Thymus (tissue), 11 donors: Measurements from ENCODE around the gene LHFPL6. TPM values are rescaled to one million over a fixed set of nuclear protein-coding genes. Genes with fewer than 3 reads are reported as not detected.

Experiments used
- DNase-seq, 9 donors: peaks; one replicate each; pipeline ENCODE4 v3.0.0-alpha.2; 2013; ENCODE audit warnings: low spot score in 9 of 9, low read depth in 6 of 9, missing footprints in 1 of 9
- H3K27ac ChIP-seq, 2 donors: one replicate each; pipeline ENCODE4 v1.5.1; 2013; ENCODE audit warnings: control low read depth in 1 of 2, low read depth in 1 of 2, low read length in 1 of 2, mild to moderate bottlenecking in 1 of 2, moderate library complexity in 1 of 2
- H3K27me3 ChIP-seq, 2 donors: one replicate each; pipeline ENCODE4 v1.5.1; 2013; ENCODE audit warnings: low read length in 1 of 2; ENCODE audit not compliant: control insufficient read depth in 2 of 2, insufficient read depth in 1 of 2
- H3K36me3 ChIP-seq, 2 donors: one replicate each; pipeline ENCODE4 v1.5.1; 2013; ENCODE audit warnings: low read length in 1 of 2, mild to moderate bottlenecking in 1 of 2, moderate library complexity in 1 of 2; ENCODE audit not compliant: control insufficient read depth in 2 of 2, insufficient read depth in 2 of 2
- H3K4me1 ChIP-seq, 2 donors: one replicate each; pipeline ENCODE4 v1.5.1; 2013; ENCODE audit warnings: low read length in 2 of 2; ENCODE audit not compliant: control insufficient read depth in 2 of 2, insufficient read depth in 2 of 2
- H3K4me3 ChIP-seq, 2 donors: one replicate each; pipeline ENCODE4 v1.5.1; 2013; ENCODE audit warnings: low read length in 2 of 2, control low read depth in 1 of 2, mild to moderate bottlenecking in 1 of 2
- H3K9me3 ChIP-seq, 2 donors: one replicate each; pipeline ENCODE4 v1.5.1; 2013; ENCODE audit warnings: low read length in 1 of 2, mild to moderate bottlenecking in 1 of 2; ENCODE audit not compliant: control insufficient read depth in 2 of 2, insufficient read depth in 1 of 2
- WGBS: extraction: QIAGEN DNeasy Blood & Tissue Kit; methylation state at CpG from one replicate; pipeline ENCODE4 v1.1.7; 2013; 5-methylcytosine and 5-hydroxymethylcytosine counted together
- polyA plus RNA-seq: library from polyadenylated mRNA; stranded (reverse); fragments of 200-250 nt; gene quantifications from one replicate; pipeline ENCODE4 v1.2.3, GENCODE V29; 2013
- total RNA-seq: library from RNA; stranded (reverse); fragments of 120-200 nt; gene quantifications from one replicate; pipeline ENCODE4 v1.2.4, GENCODE V29; 2013
- donor health status: healthy.

LHFPL6 gene
- total and polyA plus RNA-seq, 2 donors, result 9.1 to 14.9 TPM

DNA sequence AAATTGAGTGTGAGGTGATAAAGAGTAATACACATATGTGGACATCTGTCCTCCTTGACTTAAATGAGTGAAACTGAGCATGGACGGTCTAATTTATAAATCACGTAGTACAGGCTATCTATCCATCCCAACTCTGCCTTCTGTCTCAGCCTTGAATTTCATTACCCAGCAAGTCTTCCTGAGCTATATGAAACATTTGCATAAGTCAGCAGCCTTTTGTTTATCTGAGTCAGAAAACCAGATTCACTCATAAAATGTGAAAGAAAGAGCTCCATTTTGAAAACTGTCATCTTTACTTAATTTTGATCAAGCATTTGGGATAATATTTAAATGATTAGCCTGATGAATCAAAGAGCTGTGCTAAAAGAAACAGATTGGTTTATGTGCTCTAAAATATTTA lies 197.9 kb downstream of the LHFPL6 start:
- H3K27me3 ChIP-seq, result no peaks in the 10 kb centered on the region
- 97% methylated on average over 2 of the region's 2 CpGs for WGBS
- H3K4me3 ChIP-seq, result no peak overlapping the region
- no peaks in the 10 kb centered on the region for H3K36me3 ChIP-seq
- no peak for DNase-seq
- no peaks in the 10 kb centered on the region for H3K9me3 ChIP-seq
- no peak overlapping the region for H3K27ac ChIP-seq
- H3K4me1 ChIP-seq, result no peaks in the 10 kb centered on the region

DNA sequence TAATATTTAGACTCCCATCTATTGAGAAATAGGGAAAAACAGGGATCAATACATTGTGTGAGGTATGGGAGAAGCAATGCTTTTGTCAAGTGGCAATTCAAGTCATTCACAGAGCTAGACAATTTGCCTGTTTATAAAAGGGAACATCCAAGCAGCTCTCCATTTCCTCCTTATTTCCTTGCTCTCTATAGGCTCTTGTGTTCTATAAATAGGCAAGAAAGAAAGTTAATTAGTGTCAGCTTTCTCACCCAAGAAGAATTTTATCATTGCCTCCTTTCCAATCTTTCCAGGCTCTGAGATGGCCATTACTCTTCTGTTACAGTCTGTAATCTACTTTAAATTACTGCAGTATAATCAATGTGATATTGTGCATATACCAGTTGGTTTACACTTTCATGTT lies 199.9 kb downstream of the LHFPL6 start:
- H3K27me3 ChIP-seq, result no peaks in the 10 kb centered on the region
- DNase-seq, result no peak
- H3K36me3 ChIP-seq, result no peaks in the 10 kb centered on the region
- no peak overlapping the region for H3K4me3 ChIP-seq
- H3K9me3 ChIP-seq, result no peaks in the 10 kb centered on the region
- no peaks in the 10 kb centered on the region for H3K4me1 ChIP-seq
- H3K27ac ChIP-seq, result no peak overlapping the region

DNA sequence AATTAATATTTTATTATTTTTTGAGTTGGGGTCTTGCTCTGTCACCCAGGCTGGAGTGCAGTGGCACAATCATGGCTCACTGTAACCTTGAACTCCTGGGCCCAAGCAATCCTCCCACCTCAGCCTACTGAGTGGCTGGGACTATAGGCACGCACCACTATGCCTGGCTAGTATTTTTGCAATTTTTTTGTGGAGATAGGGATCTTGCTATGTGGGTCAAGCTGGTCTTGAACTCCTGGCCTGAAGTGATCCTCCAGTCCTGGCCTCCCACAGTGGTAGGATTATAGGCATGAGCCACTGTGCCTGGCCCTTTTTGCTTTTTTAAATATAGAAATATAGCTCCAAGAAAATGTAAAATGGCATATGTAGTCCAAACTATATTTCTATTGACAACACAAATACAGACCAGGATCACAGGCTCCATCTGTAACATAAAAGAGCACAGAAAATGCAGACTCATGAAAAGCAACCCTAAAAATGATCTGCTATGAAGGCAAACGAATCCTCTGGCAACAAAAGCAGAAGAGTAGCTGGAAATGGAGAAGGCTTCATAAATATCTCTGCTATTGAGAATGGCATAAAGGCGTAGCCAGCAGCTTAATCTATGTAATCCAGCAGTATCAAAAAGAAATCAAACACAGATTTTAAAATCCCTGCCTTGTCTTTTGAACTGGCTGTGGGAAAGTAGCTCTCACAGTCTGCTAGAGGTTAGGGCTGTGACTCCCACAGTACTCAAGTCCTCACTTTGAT lies 200.6 kb downstream of the LHFPL6 start:
- Histone ChIP-seq H3K4me3 (no peak overlapping the region), H3K27ac (no peak overlapping the region), H3K9me3 (no peaks in the 10 kb centered on the region), H3K27me3 (no peaks in the 10 kb centered on the region), H3K36me3 (no peaks in the 10 kb centered on the region), H3K4me1 (no peaks in the 10 kb centered on the region)
- 84% methylated on average over 3 of the region's 3 CpGs for WGBS
- no peak for DNase-seq

DNA sequence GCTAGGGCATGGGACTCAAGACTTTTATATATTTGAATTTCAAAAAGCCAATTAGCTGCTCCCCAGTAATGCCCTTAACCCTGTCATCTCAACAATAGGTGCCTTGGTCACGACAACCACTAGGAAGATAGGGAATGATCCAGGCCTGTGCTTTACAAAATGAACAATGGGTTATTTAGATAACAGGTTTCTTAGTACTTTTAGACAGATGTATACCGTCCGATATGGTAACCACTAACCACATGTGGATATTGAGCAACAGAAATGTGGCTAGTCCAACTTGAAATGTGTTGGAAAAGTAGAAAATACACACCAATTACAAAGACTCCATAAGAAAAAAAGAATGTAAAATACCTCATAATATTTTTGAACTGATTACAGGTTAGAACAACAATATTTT lies 201.2 kb downstream of the LHFPL6 start:
- 75% methylated on average over 3 of the region's 3 CpGs for WGBS
- Histone ChIP-seq H3K9me3 (no peaks in the 10 kb centered on the region), H3K36me3 (no peaks in the 10 kb centered on the region), H3K27ac (no peak overlapping the region), H3K4me1 (no peaks in the 10 kb centered on the region), H3K27me3 (no peaks in the 10 kb centered on the region), H3K4me3 (no peak overlapping the region)
- DNase-seq, result no peak

DNA sequence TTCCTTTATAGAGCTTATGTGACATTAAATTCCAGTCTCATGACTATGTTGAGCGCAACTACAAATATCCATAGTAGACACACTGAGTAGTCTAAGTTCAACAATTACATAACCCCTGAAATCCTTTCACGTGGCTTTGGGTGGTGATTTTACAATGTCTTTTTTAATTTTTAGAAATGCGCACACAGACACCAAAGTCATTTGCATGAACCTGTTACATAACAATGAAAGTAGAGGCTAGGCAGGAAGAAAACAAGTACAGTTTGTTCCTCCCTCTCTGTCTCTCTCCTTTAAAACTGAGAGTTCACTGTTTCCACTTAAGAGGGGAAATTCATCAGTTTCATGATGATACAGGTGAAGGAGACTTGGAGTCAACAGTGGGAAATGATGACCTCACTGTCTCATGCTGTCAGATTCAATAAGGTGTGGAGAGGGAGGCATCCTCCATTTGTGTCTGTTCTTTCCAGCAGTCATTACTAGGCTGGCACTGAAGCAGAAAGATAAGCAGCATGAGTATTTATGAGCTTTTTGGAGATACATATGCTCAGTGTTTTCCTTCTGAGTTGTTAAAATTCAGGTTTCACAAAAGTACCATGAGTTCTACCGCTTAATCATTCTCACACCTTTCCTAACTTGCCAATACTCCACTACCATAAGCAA lies 201.8 kb downstream of the LHFPL6 start:
- 95% methylated on average over 4 of the region's 4 CpGs for WGBS
- Histone ChIP-seq H3K27ac (no peak overlapping the region), H3K4me1 (no peaks in the 10 kb centered on the region)

DNA sequence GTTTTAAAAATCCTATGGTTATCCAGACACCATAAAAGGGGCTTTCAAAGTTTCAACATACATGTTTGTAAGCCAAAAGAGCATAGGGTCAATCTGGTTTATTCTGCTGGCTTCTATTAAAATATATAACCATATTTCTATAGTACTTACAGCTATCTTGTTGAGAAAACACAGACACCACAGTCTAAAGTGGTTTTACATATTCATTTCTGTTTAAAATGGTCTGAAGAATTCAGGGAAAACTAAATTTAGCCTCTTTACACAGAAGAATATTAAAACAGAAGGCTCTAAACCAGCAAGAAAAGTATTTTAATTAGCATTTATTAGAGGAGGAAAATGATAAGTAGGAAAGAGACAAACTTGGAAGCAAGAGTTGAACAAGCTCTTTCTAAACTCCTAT lies 203.9 kb downstream of the LHFPL6 start:
- H3K9me3 ChIP-seq, result no peaks in the 10 kb centered on the region
- DNase-seq, result no peak
- no peak overlapping the region for H3K27ac ChIP-seq
- no peak overlapping the region for H3K4me3 ChIP-seq
- H3K4me1 ChIP-seq, result no peaks in the 10 kb centered on the region
- H3K36me3 ChIP-seq, result no peaks in the 10 kb centered on the region
- no peaks in the 10 kb centered on the region for H3K27me3 ChIP-seq

More for the DNA sequence above, 201.8 kb downstream of the LHFPL6 start:
- no peaks in the 10 kb centered on the region for H3K27me3 ChIP-seq
- DNase-seq, result no peak
- no peak overlapping the region for H3K4me3 ChIP-seq
- H3K9me3 ChIP-seq, result no peaks in the 10 kb centered on the region
- no peaks in the 10 kb centered on the region for H3K36me3 ChIP-seq

DNA sequence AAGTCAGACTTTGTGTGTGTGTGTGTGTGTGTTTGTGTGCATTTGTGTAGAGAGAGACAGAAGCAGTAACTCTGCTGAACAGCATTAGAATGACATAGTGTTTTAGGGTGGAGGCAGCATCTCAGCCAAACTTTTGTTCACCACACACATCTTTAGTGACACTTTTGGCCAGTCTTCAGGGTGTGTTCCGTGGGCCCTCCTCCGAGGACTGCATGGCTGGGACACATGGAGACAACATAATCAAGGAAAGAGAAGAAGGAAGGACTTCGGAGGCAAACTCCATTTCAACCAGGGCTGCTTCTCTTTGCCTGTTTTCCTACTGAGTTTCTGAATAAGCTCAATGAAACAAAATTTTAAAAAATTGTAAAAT lies 205.1 kb downstream of the LHFPL6 start:
- no peak for DNase-seq
- no peaks in the 10 kb centered on the region for H3K36me3 ChIP-seq
- no peaks in the 10 kb centered on the region for H3K4me1 ChIP-seq
- H3K9me3 ChIP-seq, result no peaks in the 10 kb centered on the region
- no peaks in the 10 kb centered on the region for H3K27me3 ChIP-seq
- no peak overlapping the region for H3K4me3 ChIP-seq
- no peak overlapping the region for H3K27ac ChIP-seq
- WGBS, result 95% methylated on average over 3 of the region's 3 CpGs

DNA sequence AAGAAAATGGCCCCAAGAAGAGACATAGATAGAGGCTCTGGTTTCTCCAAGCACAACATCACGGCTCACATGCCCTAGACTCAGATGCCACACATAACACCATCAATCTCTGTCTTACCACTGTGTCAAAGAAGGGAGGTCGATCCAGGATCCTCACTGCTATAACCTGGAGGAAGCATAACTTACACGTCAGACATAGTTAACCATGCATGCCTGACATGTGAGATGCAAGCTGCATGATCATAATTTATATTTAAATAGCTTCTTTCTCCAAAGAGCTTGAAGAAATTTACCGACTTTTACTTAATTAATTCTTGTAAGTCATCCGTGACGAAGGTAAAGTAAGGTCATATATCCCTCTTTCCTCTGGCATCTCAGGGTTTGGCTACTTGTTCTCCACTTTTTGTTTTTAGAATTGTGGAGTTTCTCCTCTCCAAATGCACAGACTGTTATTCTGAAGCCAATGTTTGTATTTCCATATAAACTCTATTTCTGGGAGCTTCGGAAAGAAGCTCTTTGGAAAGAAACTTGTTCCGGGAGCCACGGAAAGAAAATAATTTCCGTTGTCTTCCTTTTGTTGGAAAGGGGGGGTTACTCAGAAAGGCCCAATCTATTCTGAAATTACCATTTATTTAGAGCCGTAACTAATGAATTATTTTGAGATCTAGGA lies 205.6 kb downstream of the LHFPL6 start:
- WGBS, result 93% methylated on average over 11 of the region's 11 CpGs
- Histone ChIP-seq H3K27ac (no peak overlapping the region), H3K4me3 (no peak overlapping the region)

More for the DNA sequence above, 205.6 kb downstream of the LHFPL6 start:
- DNase-seq, result no peak
- Histone ChIP-seq H3K9me3 (no peaks in the 10 kb centered on the region), H3K36me3 (no peaks in the 10 kb centered on the region), H3K4me1 (no peaks in the 10 kb centered on the region), H3K27me3 (no peaks in the 10 kb centered on the region)
